HG03460 (cell line): ENCODE results near the gene RND3.

ENCODE experiments used
- ATAC-seq: cut with Tn5 transposase; IDR thresholded peaks from one replicate; pipeline ENCODE4 v1.9.1; 2021; ENCODE audit not compliant: unreplicated experiment

Gene RND3

GRCh38 chr2:150487537-150488429, at the start of gene RND3:
Gene RND3, minus strand, starts transcription at chr2:150487667. Its CDS starts 250 bp downstream, at chr2:150487417.
- ATAC-seq: peak; percentile 80

- ATAC-seq: no peak
Observed at GRCh38 chr2:150535176-150535575, 47.7 kb upstream of the RND3 start.

- no peak for ATAC-seq
Observed at GRCh38 chr2:150532879-150533278, 45.4 kb upstream of the RND3 start.

GRCh38 chr2:150532020-150532419, 44.6 kb upstream of the RND3 start:
- ATAC-seq: no peak

- no peak for ATAC-seq
Observed at GRCh38 chr2:150531591-150531990, 44.1 kb upstream of the RND3 start.

- no peak for ATAC-seq
Observed at GRCh38 chr2:150530168-150530567, 42.7 kb upstream of the RND3 start.

GRCh38 chr2:150528861-150529801, 41.7 kb upstream of the RND3 start:
- ATAC-seq: peak; percentile 90

GRCh38 chr2:150526827-150527226, 39.4 kb upstream of the RND3 start:
- no peak for ATAC-seq

- ATAC-seq: no peak
Observed at GRCh38 chr2:150526006-150526405, 38.5 kb upstream of the RND3 start.

- no peak for ATAC-seq
Observed at GRCh38 chr2:150522269-150522668, 34.8 kb upstream of the RND3 start.

GRCh38 chr2:150520887-150521664, 33.6 kb upstream of the RND3 start:
- ATAC-seq: no peak

- no peak for ATAC-seq
Observed at GRCh38 chr2:150520033-150520432, 32.6 kb upstream of the RND3 start.

GRCh38 chr2:150517951-150518680, 30.6 kb upstream of the RND3 start:
- no peak for ATAC-seq

GRCh38 chr2:150513647-150514046, 26.2 kb upstream of the RND3 start:
- no peak for ATAC-seq

- no peak for ATAC-seq
Observed at GRCh38 chr2:150508497-150509137, 21.1 kb upstream of the RND3 start.

GRCh38 chr2:150507071-150507470, 19.6 kb upstream of the RND3 start:
- ATAC-seq: no peak

GRCh38 chr2:150505178-150505577, 17.7 kb upstream of the RND3 start:
- ATAC-seq: no peak

- no peak for ATAC-seq
Observed at GRCh38 chr2:150495993-150496627, 8.6 kb upstream of the RND3 start.

GRCh38 chr2:150495001-150495400, 7.5 kb upstream of the RND3 start:
- no peak for ATAC-seq
